ENCODE results near the gene AGXT. TPM values are rescaled to one million over a fixed set of nuclear protein-coding genes. Genes with fewer than 3 reads are reported as not detected.
A peak's percentile ranks its signal among the peaks of the same experiment; 100 is the strongest.

The AGXT gene
- total RNA-seq, 4 donors from 2014 or later, result not detected

GRCh38 chr2:240895656-240896388 lies 27.2 kb downstream of the AGXT start, which contains the start of gene MAB21L4:
TSS of gene MAB21L4 (minus strand) at chr2:240896156. CDS start at chr2:240895997, 159 bp downstream.
- 75 to 85% methylated on average over 4 to 21 of the region's 24 CpGs for WGBS, 2 donors
- no peak within 1 kb of the TSS for H3K4me3 ChIP-seq (replicated peaks in 1 of 3)
- no peak within 1 kb of the TSS for H3K27ac ChIP-seq

GRCh38 chr2:240896394-240896793 lies 27.8 kb downstream of the AGXT start:
- intact Hi-C loops (cut with DNase I), result no loop called here
- H3K9me3 ChIP-seq, result no peaks in the 10 kb centered on the region
- 54 to 67% methylated on average over 1 to 2 of the region's 7 CpGs for WGBS, 2 donors
- H3K36me3 ChIP-seq, result no peaks in the 10 kb centered on the region
- peaks cover 0 to 20% of the 10 kb centered on the region in 2 donors for H3K4me1 ChIP-seq
- H3K27ac ChIP-seq, result no peak overlapping the region
- TF ChIP-seq POLR2A (IDR thresholded peaks at IDR 0.05), result no peak
- no peak for TF ChIP-seq CTCF (IDR thresholded peaks at IDR 0.05)
- H3K4me3 ChIP-seq (replicated peaks in 1 of 3), result no peak overlapping the region
- no peak for DNase-seq
- H3K27me3 ChIP-seq, result no peaks in the 10 kb centered on the region

More at GRCh38 chr2:240895656-240896388, 27.2 kb downstream of the AGXT start, which contains the start of gene MAB21L4:
- TF ChIP-seq CTCF (IDR thresholded peaks at IDR 0.05) (no peak), POLR2A (IDR thresholded peaks at IDR 0.05) (no peak)
- intact Hi-C loops (cut with DNase I), result no loop called here
- Histone ChIP-seq H3K36me3 (no peaks in the 10 kb centered on the region), H3K27me3 (no peaks in the 10 kb centered on the region), H3K4me1 (peaks cover 0 to 20% of the 10 kb centered on the region in 2 donors), H3K9me3 (no peaks in the 10 kb centered on the region)
- no peak for DNase-seq

GRCh38 chr2:240896871-240897692 lies 28.5 kb downstream of the AGXT start:
- no peaks in the 10 kb centered on the region for H3K27me3 ChIP-seq

GRCh38 chr2:240898108-240898730 lies 29.6 kb downstream of the AGXT start:
- no peak overlapping the region for H3K27ac ChIP-seq
- H3K36me3 ChIP-seq, result no peaks in the 10 kb centered on the region
- no peaks in the 10 kb centered on the region for H3K9me3 ChIP-seq
- peak; percentile 20 to 33 for DNase-seq
- peaks cover 0 to 20% of the 10 kb centered on the region in 2 donors for H3K4me1 ChIP-seq
- 82 to 86% methylated on average over 11 to 12 of the region's 17 CpGs for WGBS, 2 donors
- no peaks in the 10 kb centered on the region for H3K27me3 ChIP-seq
- TF ChIP-seq POLR2A (IDR thresholded peaks at IDR 0.05), result no peak
- H3K4me3 ChIP-seq (replicated peaks in 1 of 3), result no peak overlapping the region
- intact Hi-C loops (cut with DNase I), result no loop called here

More at GRCh38 chr2:240896871-240897692, 28.5 kb downstream of the AGXT start:
- H3K9me3 ChIP-seq, result no peaks in the 10 kb centered on the region
- intact Hi-C loops (cut with DNase I), result no loop called here
- no peak for TF ChIP-seq CTCF (IDR thresholded peaks at IDR 0.05)
- no peak for TF ChIP-seq POLR2A (IDR thresholded peaks at IDR 0.05)
- no peak overlapping the region for H3K27ac ChIP-seq
- DNase-seq, result peak; percentile 22 to 63
- H3K36me3 ChIP-seq, result no peaks in the 10 kb centered on the region
- 53 to 84% methylated on average over 8 to 20 of the region's 23 CpGs for WGBS, 2 donors
- no peak overlapping the region for H3K4me3 ChIP-seq (replicated peaks in 1 of 3)
- H3K4me1 ChIP-seq, result peaks cover 0 to 20% of the 10 kb centered on the region in 2 donors

- TF ChIP-seq POLR2A (IDR thresholded peaks at IDR 0.05) (no peak), CTCF (IDR thresholded peaks at IDR 0.05) (no peak)
- 68 to 78% methylated on average over 19 to 21 of the region's 23 CpGs for WGBS, 2 donors
These were observed 30.3 kb downstream of the AGXT start for GRCh38 chr2:240898731-240899467.

More at GRCh38 chr2:240898731-240899467, 30.3 kb downstream of the AGXT start:
- intact Hi-C loops (cut with DNase I), result no loop called here
- no peaks in the 10 kb centered on the region for H3K36me3 ChIP-seq
- H3K27ac ChIP-seq, result no peak overlapping the region
- H3K4me1 ChIP-seq, result peaks cover 0 to 13% of the 10 kb centered on the region in 2 donors
- no peak for DNase-seq
- no peak overlapping the region for H3K4me3 ChIP-seq (replicated peaks in 1 of 3)
- no peaks in the 10 kb centered on the region for H3K9me3 ChIP-seq
- no peaks in the 10 kb centered on the region for H3K27me3 ChIP-seq

All from thyroid gland (tissue), 4 donors.